Endodermal cell (in vitro differentiated cells): ENCODE data around the gene LSP1. TPM values are rescaled to one million over a fixed set of nuclear protein-coding genes. Genes with fewer than 3 reads are reported as not detected.

Experiments
- DNase-seq: peaks from one replicate; pipeline ENCODE4 v3.0.0-alpha.2; 2017
- H3K27ac ChIP-seq: 2 replicates; pipeline ENCODE4 v1.5.1; 2013; ENCODE audit warnings: mild to moderate bottlenecking, low read depth, low read length, moderate library complexity
- H3K27me3 ChIP-seq: 2 replicates; pipeline ENCODE4 v1.6.1; 2013; ENCODE audit warnings: mild to moderate bottlenecking, low read length, moderate library complexity; ENCODE audit not compliant: insufficient read depth, control insufficient read depth, poor library complexity, severe bottlenecking
- H3K36me3 ChIP-seq: 2 replicates; pipeline ENCODE4 v1.7.0; 2013; ENCODE audit warnings: mild to moderate bottlenecking, low read length, moderate library complexity; ENCODE audit not compliant: control insufficient read depth, insufficient read depth
- H3K4me1 ChIP-seq: one replicate; pipeline ENCODE4 v1.7.0; 2013; ENCODE audit warnings: low read length; ENCODE audit not compliant: control insufficient read depth, insufficient read depth
- H3K4me3 ChIP-seq: 2 replicates; pipeline ENCODE4 v1.5.1; 2013; ENCODE audit warnings: mild to moderate bottlenecking, low read length, moderate library complexity
- H3K9ac ChIP-seq: 2 replicates; pipeline ENCODE4 v1.6.1; 2013; ENCODE audit warnings: mild to moderate bottlenecking, low read length, moderate library complexity; ENCODE audit not compliant: poor library complexity, severe bottlenecking; ENCODE audit errors: extremely low read depth
- H3K9me3 ChIP-seq: 2 replicates; pipeline ENCODE4 v1.6.1; 2013; ENCODE audit warnings: mild to moderate bottlenecking, low read length, moderate library complexity; ENCODE audit not compliant: control insufficient read depth
- H3K27ac Mint-ChIP-seq: 2 replicates; pipeline ENCODE4 v1.8.0; 2020; ENCODE audit warnings: mixed read lengths
- H3K27me3 Mint-ChIP-seq: 2 replicates; pipeline ENCODE4 v1.8.0; 2021; ENCODE audit warnings: mild to moderate bottlenecking, mixed read lengths; ENCODE audit not compliant: insufficient read depth
- H3K36me3 Mint-ChIP-seq: 2 replicates; pipeline ENCODE4 v1.8.0; 2020; ENCODE audit warnings: low read depth, mixed read lengths
- H3K4me1 Mint-ChIP-seq: 2 replicates; pipeline ENCODE4 v1.8.0; 2020; ENCODE audit warnings: mixed read lengths
- H3K4me3 Mint-ChIP-seq: 2 replicates; pipeline ENCODE4 v1.8.0; 2020; ENCODE audit warnings: mild to moderate bottlenecking, moderate library complexity, mixed read lengths
- H3K9me3 Mint-ChIP-seq: 2 replicates; pipeline ENCODE4 v1.8.0; 2020; ENCODE audit warnings: mild to moderate bottlenecking, mixed read lengths
- CTCF ChIP-seq: fragments of 200-600 bp; sonication (generic); conservative IDR thresholded peaks from 2 replicates; pipeline ENCODE4 v1.5.0; 2021; ENCODE audit warnings: antibody characterized with exemption, mild to moderate bottlenecking
- WGBS, 2 experiments: methylation state at CpG; one replicate each; pipeline versions ENCODE4 v1.1.5 to v1.1.7; 2013; ENCODE audit warnings: missing lambda C conversion rate in 2 of 2, mixed read lengths in 1 of 2; ENCODE audit not compliant: insufficient coverage in 1 of 2, insufficient read length in 1 of 2; 5-methylcytosine and 5-hydroxymethylcytosine counted together
- total RNA-seq, 2 donors: library from RNA; stranded (reverse); fragmentation: NEBNext Ultra II Directional in 1 of 2; extraction: Animal tissue kit (Norgen Biotek cat#: 25700) in 1 of 2; gene quantifications; 2 replicates in 1 of 2; 3 replicates in 1 of 2; pipeline ENCODE4 v1.2.1, GENCODE V29; 2021

LSP1 gene
- total RNA-seq, 2 donors from 2014 or later, result not detected

- H3K9me3 ChIP-seq, result no peaks in the 10 kb centered on the region
- H3K9ac ChIP-seq, result no peak overlapping the region
- no peaks in the 10 kb centered on the region for H3K36me3 Mint-ChIP-seq
- no peak for DNase-seq
- peaks cover 41% of the 10 kb centered on the region for H3K27me3 ChIP-seq
- no peak overlapping the region for H3K27ac ChIP-seq
- H3K27ac Mint-ChIP-seq, result no peak overlapping the region
- no peaks in the 10 kb centered on the region for H3K4me1 ChIP-seq
- peaks cover 38% of the 10 kb centered on the region for H3K27me3 Mint-ChIP-seq
- no peaks in the 10 kb centered on the region for H3K36me3 ChIP-seq
- WGBS, 2 experiments, result 88 to 94% methylated on average over 12 of the region's 12 CpGs
- H3K4me3 ChIP-seq, result no peak overlapping the region
- H3K4me1 Mint-ChIP-seq, result no peaks in the 10 kb centered on the region
- H3K9me3 Mint-ChIP-seq, result no peaks in the 10 kb centered on the region
- no peak overlapping the region for H3K4me3 Mint-ChIP-seq
- no peak for TF ChIP-seq CTCF
These were observed 24.3 kb upstream of the LSP1 start for GRCh38 chr11:1828542-1828941.

DNA sequence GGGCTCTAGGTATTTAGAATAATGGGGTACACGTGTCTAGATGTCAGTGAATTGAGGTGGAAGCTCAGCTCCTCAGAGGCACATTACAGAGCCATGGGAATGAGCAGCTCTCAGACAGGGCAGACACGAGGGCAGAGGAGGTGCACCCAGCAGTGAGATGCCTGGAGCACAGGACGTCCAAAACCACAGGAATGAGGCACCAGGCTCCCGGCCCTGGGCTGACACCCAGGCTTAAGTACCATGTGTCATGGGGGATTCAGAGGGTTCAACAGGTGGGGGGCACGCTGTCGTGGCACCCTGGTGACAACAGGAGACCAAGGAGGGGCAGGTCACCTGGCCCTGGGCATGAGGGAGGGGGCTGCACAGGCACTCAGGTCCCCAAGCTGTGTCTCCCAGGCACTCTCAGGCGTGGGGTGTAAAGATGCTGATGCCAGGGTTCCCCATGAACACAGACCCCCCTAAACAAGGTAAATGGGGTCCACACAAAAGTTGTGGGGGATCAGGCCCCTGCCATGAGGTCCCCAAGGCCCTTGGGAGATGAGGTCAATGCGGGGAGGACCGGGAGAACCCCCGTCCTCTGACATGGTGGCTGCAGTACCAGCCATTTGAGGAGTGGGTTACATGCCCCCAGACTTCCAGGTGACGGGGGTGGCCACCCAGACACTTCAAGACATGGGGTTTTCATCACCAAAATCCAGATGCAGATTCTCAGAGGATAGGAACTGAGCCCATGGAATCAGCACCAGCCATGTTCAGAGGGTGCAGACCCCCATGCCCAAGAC is 23.7 kb upstream of the LSP1 start:
- Histone ChIP-seq H3K27me3 (peaks cover 47% of the 10 kb centered on the region), H3K4me1 (no peaks in the 10 kb centered on the region), H3K27ac (no peak overlapping the region), H3K36me3 (no peaks in the 10 kb centered on the region), H3K9me3 (no peaks in the 10 kb centered on the region), H3K4me3 (no peak overlapping the region), H3K9ac (no peak overlapping the region)
- Mint-ChIP-seq H3K36me3 (no peaks in the 10 kb centered on the region), H3K27me3 (peaks cover 39% of the 10 kb centered on the region), H3K4me1 (no peaks in the 10 kb centered on the region), H3K4me3 (no peak overlapping the region), H3K27ac (no peak overlapping the region), H3K9me3 (no peaks in the 10 kb centered on the region)
- no peak for DNase-seq
- no peak for TF ChIP-seq CTCF
- WGBS, 2 experiments, result 81 to 84% methylated on average over 9 to 11 of the region's 11 CpGs

GRCh38 chr11:1830004-1830321 is 22.9 kb upstream of the LSP1 start:
- Mint-ChIP-seq H3K27ac (no peak overlapping the region), H3K4me3 (no peak overlapping the region), H3K36me3 (no peaks in the 10 kb centered on the region), H3K9me3 (no peaks in the 10 kb centered on the region), H3K27me3 (peaks cover 41% of the 10 kb centered on the region), H3K4me1 (no peaks in the 10 kb centered on the region)
- Histone ChIP-seq H3K36me3 (no peaks in the 10 kb centered on the region), H3K27ac (no peak overlapping the region), H3K4me1 (no peaks in the 10 kb centered on the region), H3K9ac (no peak overlapping the region), H3K9me3 (no peaks in the 10 kb centered on the region), H3K4me3 (no peak overlapping the region), H3K27me3 (peaks cover 47% of the 10 kb centered on the region)
- no peak for TF ChIP-seq CTCF
- no peak for DNase-seq
- 88 to 91% methylated on average over 3 to 6 of the region's 6 CpGs for WGBS, 2 experiments
